ENCODE results near the gene HHAT. TPM values are rescaled to one million over a fixed set of nuclear protein-coding genes. Genes with fewer than 3 reads are reported as not detected.

The HHAT gene
- total and polyA plus RNA-seq, 2 of the 4 experiments (the other 2 are of a cell fraction) = 1.7 to 2.5 TPM

- TF ChIP-seq CHD1 (IDR thresholded peaks at IDR 0.05; ENCODE audit: low read depth, low read length) (no peak), MAZ (IDR thresholded peaks at IDR 0.05; ENCODE audit: borderline replicate concordance, low read depth, low read length) (no peak), FOS (IDR thresholded peaks at IDR 0.05; ENCODE audit: low read depth, low read length) (no peak), RAD21 (IDR thresholded peaks at IDR 0.05; ENCODE audit: low read length) (no peak), POLR2A (IDR thresholded peaks at IDR 0.05; ENCODE audit: low read depth, low read length) (no peak), USF2 (IDR thresholded peaks at IDR 0.05; ENCODE audit: low read depth, low read length) (no peak), RCOR1 (IDR thresholded peaks at IDR 0.05; ENCODE audit: insufficient replicate concordance, low read length) (no peak), SMC3 (IDR thresholded peaks at IDR 0.05; ENCODE audit: low read depth, low read length) (no peak), NFE2L2 (IDR thresholded peaks at IDR 0.05; ENCODE audit: low read depth, low read length) (no peak), MAFK (IDR thresholded peaks at IDR 0.05; ENCODE audit: low read depth, low read length) (no peak)
- BruUV-seq (replicated peaks) = no TSS peak
- no peak for ATAC-seq (ENCODE audit: low read depth)
- H3K9me3 ChIP-seq (ENCODE audit: control insufficient read depth, insufficient read depth, low read length) = no peaks in the 10 kb centered on the region
- no peak overlapping the region for H3K4ac ChIP-seq (ENCODE audit: low read depth, low read length)
- DNase-seq = no peak
- CTCF ChIA-PET = interaction anchor here (0.8 to 3.9 kb wide), 3 partner anchors 30 to 690 kb away, joined by 4 to 14 read pairs (median 4); partner anchors contain the start of gene KCNH1
- no peaks in the 10 kb centered on the region for H4K20me1 ChIP-seq (ENCODE audit: insufficient read depth, low read length)
- peaks cover 9% of the 10 kb centered on the region for H3K9me1 ChIP-seq (ENCODE audit: insufficient read depth, low read length)
- dilution Hi-C loops (cut with HindIII; ENCODE audit: low sequenced_read_pairs, unreplicated experiment) = no loop called here
- no peak overlapping the region for H2BK120ac ChIP-seq (ENCODE audit: low read depth, low read length)
- H2AFZ ChIP-seq (replicated peaks; ENCODE audit: low read length, poor library complexity) = no peak overlapping the region
- H3K36me3 ChIP-seq (ENCODE audit: control insufficient read depth, insufficient read depth, low read length) = no peaks in the 10 kb centered on the region
- no peak overlapping the region for H2AK9ac ChIP-seq (replicated peaks; ENCODE audit: low read depth, low read length, poor library complexity)
- H3K27ac ChIP-seq (ENCODE audit: insufficient read depth, low read length) = no peak overlapping the region
- no peak overlapping the region for H2AK5ac ChIP-seq (ENCODE audit: low read depth, low read length)
- no peak overlapping the region for H3K56ac ChIP-seq (ENCODE audit: extremely low read depth, insufficient read depth, low read length)
- no peak overlapping the region for H2BK5ac ChIP-seq (ENCODE audit: low read depth, low read length, poor library complexity, severe bottlenecking)
- peaks cover 0 to 5% of the 10 kb centered on the region in 2 experiments; a peak in 2 of 4 replicates for H3K79me1 ChIP-seq (ENCODE audit: low read depth in 1 of 2, low read length in 2 of 2)
- no peaks in the 10 kb centered on the region for H3K27me3 ChIP-seq (ENCODE audit: control insufficient read depth, insufficient read depth, low read length)
- POLR2A ChIA-PET (ENCODE audit: unreplicated experiment) = no interaction called here
- H3K18ac ChIP-seq (ENCODE audit: low read depth, low read length) = no peak overlapping the region
- no peak overlapping the region for H4K8ac ChIP-seq (ENCODE audit: low read depth in 2 of 2, low read length in 2 of 2)
- no peak overlapping the region for H2BK20ac ChIP-seq (ENCODE audit: low read depth, low read length)
- H3K9ac ChIP-seq (ENCODE audit: low read depth, low read length) = no peak overlapping the region
- peaks cover 6% of the 10 kb centered on the region for H3K4me1 ChIP-seq (ENCODE audit: control insufficient read depth, insufficient read depth, low read length)
- H4K91ac ChIP-seq (ENCODE audit: insufficient read depth, low read depth, low read length) = no peak overlapping the region
- no peak overlapping the region for H2BK15ac ChIP-seq (ENCODE audit: low read depth, low read length)
- in situ Hi-C loops (cut with MboI; ENCODE audit: low sequenced_read_pairs) = loop anchor here (5.0 kb wide), 2 partner anchors 38 to 687 kb away; partner anchors contain the start of gene KCNH1
- H3K23ac ChIP-seq (ENCODE audit: low read depth, low read length) = no peak overlapping the region
- H3K4me2 ChIP-seq (ENCODE audit: low read depth, low read length) = no peak overlapping the region
- H3K4me3 ChIP-seq (ENCODE audit: insufficient read depth, low read depth, low read length) = no peak overlapping the region
- H3K14ac ChIP-seq (replicated peaks; ENCODE audit: low read depth, low read length) = no peak overlapping the region
- intact Hi-C loops (cut with micrococcal nuclease) = loop anchor here (5.0 kb wide), 1 partner anchor 1032 kb away; no protein-coding TSS in a partner anchor
- H4K5ac ChIP-seq (ENCODE audit: low read depth, low read length) = no peak overlapping the region
Observed at GRCh38 chr1:210445485-210445884, 116.8 kb downstream of the HHAT start.
